HS-27A (cell line): ENCODE data around the gene MAPKAP1.
A peak's percentile ranks its signal among the peaks of the same experiment; 100 is the strongest.

Source experiments
- DNase-seq: peaks from one replicate; pipeline ENCODE4 v3.0.0-alpha.2; 2012; ENCODE audit warnings: low read depth, missing footprints

The MAPKAP1 gene

GRCh38 chr9:125706651-125707471, at the start of gene MAPKAP1:
Gene MAPKAP1, minus strand, starts transcription at chr9:125707208. Its CDS starts 34,634 bp downstream, at chr9:125672574.
- DNase-seq: peak; percentile 87

- no peak for DNase-seq
Observed at GRCh38 chr9:125756518-125756917, 49.5 kb upstream of the MAPKAP1 start.

DNA sequence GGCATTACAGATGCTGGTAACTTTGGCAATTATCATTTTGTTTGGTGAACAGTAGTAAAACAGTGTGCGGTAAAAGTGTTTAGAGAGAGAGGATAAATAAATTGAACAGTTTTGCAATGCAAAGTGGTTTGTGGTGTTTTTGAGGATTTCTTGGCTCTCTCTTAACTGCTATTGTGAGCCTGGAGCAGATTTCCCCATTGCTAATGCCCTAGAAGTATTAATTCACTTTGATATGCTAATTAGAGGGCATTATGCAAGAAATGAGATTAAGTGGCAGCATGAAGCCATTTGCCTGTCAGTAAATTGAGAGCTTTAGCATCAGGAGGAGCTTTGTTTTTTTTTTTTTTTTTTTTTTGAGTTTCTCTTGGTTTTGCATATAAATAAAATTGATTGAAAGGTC, 48.3 kb upstream of the MAPKAP1 start:
- no peak for DNase-seq

DNA sequence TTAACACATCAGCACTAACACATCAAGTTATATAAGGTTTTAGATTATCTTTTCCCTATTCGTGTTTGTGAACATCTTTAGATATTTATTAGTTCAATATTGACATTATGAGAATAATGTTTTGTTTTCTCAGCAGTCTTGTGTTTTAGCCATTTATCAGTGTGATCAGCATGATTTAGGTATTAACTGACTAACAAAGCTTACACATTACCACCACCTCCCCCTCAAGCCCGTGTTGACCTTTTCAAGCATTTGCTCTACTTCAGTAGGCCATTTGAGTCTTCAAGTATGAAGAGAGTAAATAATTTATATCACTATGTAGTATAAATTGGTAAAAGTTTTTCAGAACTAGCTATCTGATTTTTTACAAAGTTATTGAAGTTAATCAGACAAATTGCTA, 47.1 kb upstream of the MAPKAP1 start:
- DNase-seq: no peak

- DNase-seq: no peak
Observed at GRCh38 chr9:125752070-125752628, 45.1 kb upstream of the MAPKAP1 start.

GRCh38 chr9:125750627-125751011, 43.6 kb upstream of the MAPKAP1 start:
- no peak for DNase-seq

GRCh38 chr9:125749951-125750626, 43.1 kb upstream of the MAPKAP1 start:
- no peak for DNase-seq

GRCh38 chr9:125749287-125749935, 42.4 kb upstream of the MAPKAP1 start:
- no peak for DNase-seq

GRCh38 chr9:125748446-125749099, 41.6 kb upstream of the MAPKAP1 start:
- no peak for DNase-seq

GRCh38 chr9:125747765-125748445, 40.9 kb upstream of the MAPKAP1 start:
- DNase-seq: no peak

DNA sequence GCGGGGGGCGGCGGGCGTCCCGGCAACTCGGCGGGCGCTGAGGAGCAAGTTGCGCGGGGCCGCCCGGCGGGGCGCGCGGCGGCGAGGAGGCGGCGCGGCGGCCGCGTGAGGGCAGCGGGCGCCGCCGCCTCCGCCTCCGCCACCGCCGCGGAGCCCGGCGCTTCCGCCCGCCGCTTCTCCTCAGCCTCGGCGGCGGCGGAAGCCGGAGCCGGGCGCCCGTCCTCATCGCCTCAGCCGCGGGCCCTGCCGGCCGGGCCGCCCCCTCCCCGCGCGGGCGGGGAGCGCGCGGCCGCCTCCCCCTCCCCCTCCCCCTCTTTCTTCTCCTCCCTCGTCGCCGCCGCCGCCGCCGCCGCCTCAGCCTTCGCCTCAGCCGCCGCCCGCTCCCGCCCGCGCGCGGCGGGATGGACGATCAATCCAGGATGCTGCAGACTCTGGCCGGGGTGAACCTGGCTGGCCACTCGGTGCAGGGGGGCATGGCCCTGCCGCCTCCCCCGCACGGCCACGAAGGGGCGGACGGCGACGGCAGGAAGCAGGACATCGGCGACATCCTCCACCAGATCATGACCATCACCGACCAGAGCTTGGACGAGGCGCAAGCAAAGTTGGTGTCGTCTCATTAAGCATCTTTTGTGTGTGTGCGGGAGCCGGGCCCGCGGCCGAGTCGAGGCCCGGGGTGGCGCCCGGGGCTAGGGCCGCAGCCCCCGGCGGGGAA, 40.2 kb upstream of the MAPKAP1 start, which contains the start of gene PBX3:
TSS of gene PBX3 (plus strand) at position 321 of the 712 bp plus-strand sequence.
- no peak for DNase-seq

DNA sequence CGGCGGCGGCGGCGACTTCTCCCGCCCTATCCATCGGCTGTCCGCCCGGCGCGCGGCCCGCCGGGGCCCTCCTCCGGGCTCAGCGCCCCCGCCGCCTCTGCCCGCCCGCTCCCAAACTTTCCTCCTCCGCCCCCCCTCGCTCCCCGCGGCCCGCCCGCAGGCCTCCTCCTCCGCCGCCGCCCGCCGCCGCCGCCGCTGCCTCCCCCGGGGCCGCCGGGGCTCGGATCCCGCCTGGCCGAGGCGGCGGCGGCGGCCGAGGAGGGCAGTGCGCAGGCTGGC, 39.7 kb upstream of the MAPKAP1 start:
- DNase-seq: no peak

- peak; percentile 94 for DNase-seq
Observed at GRCh38 chr9:125746017-125746773, 39.2 kb upstream of the MAPKAP1 start.

DNA sequence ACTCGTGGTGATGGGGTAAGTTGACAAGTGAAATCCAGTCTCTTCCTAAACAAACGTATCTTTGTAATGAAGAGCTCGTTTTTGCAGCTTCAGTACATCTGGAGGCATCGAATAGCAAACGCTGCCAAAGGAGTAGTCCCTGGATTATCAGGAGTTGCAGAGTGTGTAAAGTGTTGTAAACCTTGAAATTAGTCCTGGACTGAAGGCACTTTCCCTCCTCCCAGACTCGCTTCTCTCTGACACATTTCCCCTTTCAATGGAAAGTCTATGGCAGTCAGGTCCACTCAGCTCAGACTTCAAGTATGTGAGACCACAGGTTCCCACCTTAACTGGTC, 38.6 kb upstream of the MAPKAP1 start:
- DNase-seq: no peak

GRCh38 chr9:125745018-125745417, 38.0 kb upstream of the MAPKAP1 start:
- peak; percentile 52 for DNase-seq

DNA sequence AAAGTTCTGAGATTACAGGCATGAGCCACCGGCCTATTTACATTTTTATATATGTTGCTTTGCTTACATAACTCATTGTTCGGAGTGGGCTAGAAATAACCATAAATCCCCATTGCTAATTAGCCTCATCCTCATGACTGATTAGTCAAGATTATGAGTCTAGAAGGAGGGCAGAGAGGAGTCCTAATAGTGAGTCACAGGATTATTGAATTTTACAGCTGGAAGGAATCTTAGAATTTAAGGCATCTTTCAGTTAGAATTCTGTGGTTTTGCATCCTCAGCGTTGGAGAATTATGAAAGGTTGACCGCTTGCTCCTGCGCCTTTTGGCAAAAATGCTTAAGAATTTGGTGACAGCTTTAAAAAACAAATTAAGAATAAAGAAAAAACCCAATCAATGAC, 37.6 kb upstream of the MAPKAP1 start:
- DNase-seq: peak; percentile 64

- DNase-seq: no peak
Observed at GRCh38 chr9:125743682-125744428, 36.8 kb upstream of the MAPKAP1 start.

- DNase-seq: no peak
Observed at GRCh38 chr9:125742657-125743056, 35.6 kb upstream of the MAPKAP1 start.

GRCh38 chr9:125739436-125739835, 32.4 kb upstream of the MAPKAP1 start:
- DNase-seq: no peak

DNA sequence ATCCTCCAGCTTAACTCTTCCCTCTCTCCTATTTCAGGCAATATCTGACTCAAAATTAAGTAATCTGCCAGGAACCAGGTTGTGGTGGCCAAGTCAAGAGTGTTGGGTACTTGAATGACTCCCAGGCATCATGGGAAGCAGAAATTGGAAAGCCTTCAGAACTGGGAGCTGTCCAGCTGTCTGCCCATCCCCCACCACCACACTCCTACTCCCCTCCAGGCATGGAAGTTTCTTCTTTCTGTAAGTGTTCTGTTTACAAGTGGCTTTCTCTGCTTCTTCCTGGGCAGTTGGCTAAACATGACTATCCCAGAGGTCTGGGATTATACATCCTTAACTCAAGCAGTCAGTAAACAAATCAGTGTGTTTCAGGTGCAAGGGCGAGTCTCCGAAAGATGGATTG, 25.6 kb upstream of the MAPKAP1 start:
- DNase-seq: no peak
